ENCODE results near the gene ATP6V1C2.
"Not testable (repeated sequence)": the region's sequence is repeated elsewhere in the genome, so short reads cannot be mapped to it uniquely, and the experiment has no call there.

Gene ATP6V1C2

GRCh38 chr2:10770956-10771750, 49.7 kb downstream of the ATP6V1C2 start:
- DNase-seq: no peak

GRCh38 chr2:10771786-10772185, 50.4 kb downstream of the ATP6V1C2 start:
- DNase-seq: no peak

- DNase-seq: no peak
Observed at GRCh38 chr2:10772201-10772867, 50.9 kb downstream of the ATP6V1C2 start.

- DNase-seq: no peak
Observed at GRCh38 chr2:10772868-10773215, 51.4 kb downstream of the ATP6V1C2 start.

- no peak for DNase-seq
Observed at GRCh38 chr2:10773821-10774341, 52.5 kb downstream of the ATP6V1C2 start.

GRCh38 chr2:10774394-10774793, 53.0 kb downstream of the ATP6V1C2 start:
- no peak for DNase-seq

- no peak for DNase-seq
Observed at GRCh38 chr2:10775021-10775780, 53.8 kb downstream of the ATP6V1C2 start.

- no peak for DNase-seq
Observed at GRCh38 chr2:10775831-10776230, 54.4 kb downstream of the ATP6V1C2 start.

GRCh38 chr2:10776231-10776977, 55.0 kb downstream of the ATP6V1C2 start:
- no peak for DNase-seq

GRCh38 chr2:10777111-10777841, 55.8 kb downstream of the ATP6V1C2 start:
- no peak for DNase-seq

GRCh38 chr2:10777842-10778723, 56.7 kb downstream of the ATP6V1C2 start:
- no peak for DNase-seq

- no peak for DNase-seq
Observed at GRCh38 chr2:10778724-10779115, 57.3 kb downstream of the ATP6V1C2 start.

GRCh38 chr2:10779776-10780490, 58.5 kb downstream of the ATP6V1C2 start:
- no peak for DNase-seq

GRCh38 chr2:10780491-10780820, 59.0 kb downstream of the ATP6V1C2 start:
- DNase-seq: no peak

- DNase-seq: not testable (repeated sequence)
Observed at GRCh38 chr2:10780821-10781220, 59.4 kb downstream of the ATP6V1C2 start.

GRCh38 chr2:10781746-10782145, 60.3 kb downstream of the ATP6V1C2 start:
- no peak for DNase-seq

GRCh38 chr2:10783421-10783820, 62.0 kb downstream of the ATP6V1C2 start:
- no peak for DNase-seq

GRCh38 chr2:10784719-10785118, 63.3 kb downstream of the ATP6V1C2 start:
- DNase-seq: no peak

- DNase-seq: no peak
Observed at GRCh38 chr2:10785260-10785659, 63.8 kb downstream of the ATP6V1C2 start.

GRCh38 chr2:10786240-10786982, 65.0 kb downstream of the ATP6V1C2 start:
- DNase-seq: no peak

All from stimulated activated naive CD4-positive, alpha-beta T cell (primary cell).